ENCODE results near the gene NRAS. TPM values are rescaled to one million over a fixed set of nuclear protein-coding genes. Genes with fewer than 3 reads are reported as not detected.

NRAS gene
- total RNA-seq, 2 donors from 2014 or later = 7.3 to 11.9 TPM

DNA sequence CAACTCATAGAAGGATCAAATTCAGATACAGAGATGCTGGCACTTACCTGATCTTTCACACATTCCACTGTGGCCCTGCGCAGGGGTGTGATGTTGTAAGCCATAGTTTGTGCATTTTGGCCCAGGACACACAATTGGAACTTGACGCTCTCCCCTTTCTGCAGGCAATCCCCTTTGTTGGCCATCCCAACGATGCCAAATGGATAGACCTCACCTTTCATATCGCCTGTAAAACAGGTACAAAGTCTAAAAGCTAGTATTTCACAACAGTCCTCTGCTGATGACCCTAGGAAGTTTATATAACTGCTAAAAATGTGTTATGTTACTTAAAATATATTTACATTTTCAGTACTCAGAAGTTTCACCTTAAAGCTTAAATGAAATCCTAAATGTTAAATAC lies 3.9 kb upstream of the NRAS start:
- Histone ChIP-seq H3K27me3 (no peaks in the 10 kb centered on the region), H3K36me3 (peaks cover 81% of the 10 kb centered on the region), H3K9me3 (no peaks in the 10 kb centered on the region), H3K4me1 (peaks cover 0 to 18% of the 10 kb centered on the region in 2 donors), H3K4me3 (no peak overlapping the region), H3K27ac (no peak overlapping the region)
- TF ChIP-seq, protein P1, sequence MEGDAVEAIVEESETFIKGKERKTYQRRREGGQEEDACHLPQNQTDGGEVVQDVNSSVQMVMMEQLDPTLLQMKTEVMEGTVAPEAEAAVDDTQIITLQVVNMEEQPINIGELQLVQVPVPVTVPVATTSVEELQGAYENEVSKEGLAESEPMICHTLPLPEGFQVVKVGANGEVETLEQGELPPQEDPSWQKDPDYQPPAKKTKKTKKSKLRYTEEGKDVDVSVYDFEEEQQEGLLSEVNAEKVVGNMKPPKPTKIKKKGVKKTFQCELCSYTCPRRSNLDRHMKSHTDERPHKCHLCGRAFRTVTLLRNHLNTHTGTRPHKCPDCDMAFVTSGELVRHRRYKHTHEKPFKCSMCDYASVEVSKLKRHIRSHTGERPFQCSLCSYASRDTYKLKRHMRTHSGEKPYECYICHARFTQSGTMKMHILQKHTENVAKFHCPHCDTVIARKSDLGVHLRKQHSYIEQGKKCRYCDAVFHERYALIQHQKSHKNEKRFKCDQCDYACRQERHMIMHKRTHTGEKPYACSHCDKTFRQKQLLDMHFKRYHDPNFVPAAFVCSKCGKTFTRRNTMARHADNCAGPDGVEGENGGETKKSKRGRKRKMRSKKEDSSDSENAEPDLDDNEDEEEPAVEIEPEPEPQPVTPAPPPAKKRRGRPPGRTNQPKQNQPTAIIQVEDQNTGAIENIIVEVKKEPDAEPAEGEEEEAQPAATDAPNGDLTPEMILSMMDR (IDR thresholded peaks at IDR 0.05) = no peak
- DNase-seq (ENCODE audit: low spot score) = no peak

DNA sequence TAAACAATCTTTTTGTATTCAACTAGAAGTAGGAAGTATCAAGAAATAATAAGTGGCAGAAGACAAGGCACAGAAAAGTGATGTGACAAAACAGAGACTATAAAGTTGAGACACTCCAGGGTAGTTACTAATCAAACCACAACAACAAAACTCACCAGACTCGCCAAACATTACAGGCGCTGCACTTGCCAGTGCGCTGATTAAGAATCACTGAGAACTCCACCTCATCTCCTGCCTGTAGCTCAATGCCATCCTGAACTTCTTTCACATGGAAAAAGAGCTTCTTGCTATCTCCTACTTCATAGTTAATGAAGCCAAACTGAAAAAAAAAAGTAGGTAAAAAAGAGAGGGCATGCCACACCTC lies 2.8 kb upstream of the NRAS start:
- Histone ChIP-seq H3K4me1 (peaks cover 0 to 26% of the 10 kb centered on the region in 2 donors), H3K9me3 (no peaks in the 10 kb centered on the region), H3K27ac (no peak overlapping the region), H3K4me3 (no peak overlapping the region), H3K36me3 (peaks cover 71% of the 10 kb centered on the region), H3K27me3 (no peaks in the 10 kb centered on the region)
- TF ChIP-seq, protein P1 (IDR thresholded peaks at IDR 0.05) = no peak
- DNase-seq (ENCODE audit: low spot score) = no peak

DNA sequence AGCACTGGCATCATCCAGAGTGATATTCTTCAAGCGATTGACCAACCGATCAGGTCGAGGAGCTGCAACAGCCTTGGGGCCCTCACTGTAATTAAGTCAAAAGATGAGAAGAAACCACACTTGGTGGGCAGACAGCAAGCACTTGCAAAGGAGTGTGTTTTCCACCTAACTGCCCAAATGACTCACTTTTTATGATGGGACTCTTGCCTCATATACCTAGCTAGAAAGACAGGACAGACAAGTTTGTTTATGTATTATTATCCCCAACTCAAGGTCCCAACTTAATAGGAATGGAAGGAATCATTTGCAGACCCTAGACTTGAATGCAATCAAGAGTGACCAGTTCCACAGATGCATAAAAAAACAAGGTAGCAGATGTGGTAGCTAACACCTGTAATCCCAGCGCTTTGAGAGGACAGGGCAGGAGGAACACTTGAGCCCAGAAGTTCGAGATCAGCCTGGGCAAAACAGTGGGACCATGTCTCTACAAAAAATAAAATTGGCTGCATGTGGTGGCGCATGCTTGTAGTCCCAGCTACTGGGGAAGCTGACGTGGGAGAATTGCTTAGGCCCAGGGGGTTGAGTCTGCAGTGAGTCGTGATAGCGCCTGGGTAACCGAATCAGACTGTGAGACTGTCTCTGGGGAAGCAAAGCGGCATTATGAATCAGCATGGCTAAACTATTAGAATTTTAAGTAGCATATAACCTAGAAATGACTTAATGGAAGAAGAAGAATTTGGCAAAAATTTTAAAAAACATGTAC lies 2.3 kb upstream of the NRAS start:
- Histone ChIP-seq H3K4me3 (no peak overlapping the region), H3K36me3 (peaks cover 65% of the 10 kb centered on the region), H3K9me3 (no peaks in the 10 kb centered on the region), H3K27ac (no peak overlapping the region), H3K4me1 (peaks cover 0 to 26% of the 10 kb centered on the region in 2 donors), H3K27me3 (no peaks in the 10 kb centered on the region)
- TF ChIP-seq, protein P1 (IDR thresholded peaks at IDR 0.05) = no peak
- no peak for DNase-seq (ENCODE audit: low spot score)

DNA sequence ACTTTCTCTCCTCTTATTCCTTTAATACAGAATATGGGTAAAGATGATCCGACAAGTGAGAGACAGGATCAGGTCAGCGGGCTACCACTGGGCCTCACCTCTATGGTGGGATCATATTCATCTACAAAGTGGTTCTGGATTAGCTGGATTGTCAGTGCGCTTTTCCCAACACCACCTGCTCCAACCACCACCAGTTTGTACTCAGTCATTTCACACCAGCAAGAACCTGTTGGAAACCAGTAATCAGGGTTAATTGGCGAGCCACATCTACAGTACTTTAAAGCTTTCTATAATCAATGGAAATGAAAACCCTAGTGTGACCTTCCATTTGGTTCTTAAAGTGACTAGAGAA lies 643 bp downstream of the NRAS start:
- Histone ChIP-seq H3K9me3 (no peaks in the 10 kb centered on the region), H3K4me1 (peaks cover 0 to 21% of the 10 kb centered on the region in 2 donors), H3K36me3 (peaks cover 59% of the 10 kb centered on the region), H3K27ac (peak overlapping the region; percentile 83 to 87), H3K27me3 (no peaks in the 10 kb centered on the region), H3K4me3 (peak overlapping the region; percentile 72 to 81)
- TF ChIP-seq, protein P1 (IDR thresholded peaks at IDR 0.05) = no peak
- DNase-seq (ENCODE audit: low spot score) = no peak

DNA sequence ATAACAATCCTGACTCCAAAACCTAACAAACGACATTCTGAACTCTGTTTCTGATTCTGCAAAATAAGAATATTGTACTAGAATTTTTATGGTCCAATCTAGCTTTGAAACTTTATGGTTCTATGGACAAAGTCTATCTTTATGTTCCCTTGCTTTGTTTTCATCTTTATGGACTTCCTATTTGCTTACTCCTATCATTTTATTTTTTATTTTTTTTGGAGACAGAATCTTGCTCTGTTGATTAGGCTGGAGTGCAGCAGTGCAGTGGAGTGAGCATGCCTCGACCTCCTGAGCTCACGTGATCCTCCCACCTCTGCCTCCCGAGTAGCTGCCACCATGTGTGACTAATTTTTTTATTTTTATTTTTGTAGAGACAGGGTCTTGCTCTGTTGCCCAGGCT lies 3.6 kb downstream of the NRAS start:
- Histone ChIP-seq H3K27me3 (no peaks in the 10 kb centered on the region), H3K4me1 (peaks cover 0 to 21% of the 10 kb centered on the region in 2 donors), H3K9me3 (no peaks in the 10 kb centered on the region), H3K27ac (no peak overlapping the region), H3K4me3 (no peak overlapping the region), H3K36me3 (peaks cover 56% of the 10 kb centered on the region)
- TF ChIP-seq, protein P1 (IDR thresholded peaks at IDR 0.05) = no peak
- no peak for DNase-seq (ENCODE audit: low spot score)

DNA sequence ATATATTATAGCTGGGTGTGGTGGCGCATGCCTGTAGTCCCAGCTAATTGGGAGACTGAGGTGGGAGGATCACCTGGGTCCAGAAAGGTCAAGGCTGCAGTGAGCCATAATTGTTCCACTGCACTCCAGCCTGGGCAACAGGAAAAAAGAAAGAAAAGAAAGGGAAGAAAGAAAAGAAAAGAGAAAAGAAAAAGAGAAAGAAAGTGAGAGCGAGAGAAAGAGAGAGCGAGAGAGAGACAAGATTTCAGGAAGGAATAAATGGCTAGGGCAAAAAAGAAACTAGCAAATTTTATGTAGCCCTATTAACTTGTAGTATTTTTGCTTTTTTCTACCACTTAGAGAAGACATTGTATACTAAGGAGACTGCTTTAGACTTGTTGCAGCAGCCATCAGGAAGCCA lies 6.2 kb downstream of the NRAS start:
- no peak overlapping the region for H3K4me3 ChIP-seq
- no peaks in the 10 kb centered on the region for H3K27me3 ChIP-seq
- TF ChIP-seq, protein P1 (IDR thresholded peaks at IDR 0.05) = no peak
- no peaks in the 10 kb centered on the region for H3K9me3 ChIP-seq
- no peak overlapping the region for H3K27ac ChIP-seq
- H3K36me3 ChIP-seq = peaks cover 68% of the 10 kb centered on the region
- DNase-seq (ENCODE audit: low spot score) = no peak
- peaks cover 0 to 7% of the 10 kb centered on the region in 2 donors for H3K4me1 ChIP-seq
